Measurements from ENCODE around the gene SEL1L3. TPM values are rescaled to one million over a fixed set of nuclear protein-coding genes. Genes with fewer than 3 reads are reported as not detected.

SEL1L3 gene
- total RNA-seq, 1 donor = 83.6 TPM

- DNase-seq (ENCODE audit: insufficient read length, low spot score, missing footprints) = no peak
- H3K79me2 ChIP-seq (ENCODE audit: insufficient read depth, low read length) = no peaks in the 10 kb centered on the region
- no peaks in the 10 kb centered on the region for H4K20me1 ChIP-seq (ENCODE audit: insufficient read depth, low read length)
- no peak overlapping the region for H3K4me3 ChIP-seq (ENCODE audit: insufficient read depth, low read length)
- no peak overlapping the region for H3K4me2 ChIP-seq (ENCODE audit: insufficient read depth, low read length)
- H3K36me3 ChIP-seq (ENCODE audit: insufficient read depth, low read length) = peaks cover 44% of the 10 kb centered on the region
- no peak overlapping the region for H3K27ac ChIP-seq (ENCODE audit: low read depth, low read length)
- H2AFZ ChIP-seq (ENCODE audit: low read length) = no peak overlapping the region
- H3K27me3 ChIP-seq (ENCODE audit: insufficient read depth, low read length) = no peaks in the 10 kb centered on the region
- TF ChIP-seq CTCF (IDR thresholded peaks at IDR 0.05; ENCODE audit: extremely low read depth, low read depth, low read length) = no peak
- no peaks in the 10 kb centered on the region for H3K9me3 ChIP-seq (ENCODE audit: low read depth, low read length)
- no peaks in the 10 kb centered on the region for H3K4me1 ChIP-seq (ENCODE audit: insufficient read depth, low read length)
Measured at GRCh38 chr4:25760048-25760447, 102.7 kb downstream of the SEL1L3 start.

- Histone ChIP-seq H3K4me1 (ENCODE audit: insufficient read depth, low read length) (no peaks in the 10 kb centered on the region), H3K4me3 (ENCODE audit: insufficient read depth, low read length) (no peak overlapping the region), H3K27me3 (ENCODE audit: insufficient read depth, low read length) (no peaks in the 10 kb centered on the region), H3K36me3 (ENCODE audit: insufficient read depth, low read length) (peaks cover 42% of the 10 kb centered on the region), H2AFZ (ENCODE audit: low read length) (no peak overlapping the region), H4K20me1 (ENCODE audit: insufficient read depth, low read length) (no peaks in the 10 kb centered on the region), H3K4me2 (ENCODE audit: insufficient read depth, low read length) (no peak overlapping the region), H3K79me2 (ENCODE audit: insufficient read depth, low read length) (no peaks in the 10 kb centered on the region), H3K27ac (ENCODE audit: low read depth, low read length) (no peak overlapping the region), H3K9me3 (ENCODE audit: low read depth, low read length) (no peaks in the 10 kb centered on the region)
- TF ChIP-seq CTCF (IDR thresholded peaks at IDR 0.05; ENCODE audit: extremely low read depth, low read depth, low read length) = no peak
- DNase-seq (ENCODE audit: insufficient read length, low spot score, missing footprints) = no peak
Measured at GRCh38 chr4:25759101-25759500, 103.7 kb downstream of the SEL1L3 start.

GRCh38 chr4:25757452-25757851 lies 105.3 kb downstream of the SEL1L3 start:
- H3K4me1 ChIP-seq (ENCODE audit: insufficient read depth, low read length) = no peaks in the 10 kb centered on the region
- H4K20me1 ChIP-seq (ENCODE audit: insufficient read depth, low read length) = no peaks in the 10 kb centered on the region
- TF ChIP-seq CTCF (IDR thresholded peaks at IDR 0.05; ENCODE audit: extremely low read depth, low read depth, low read length) = no peak
- no peak overlapping the region for H3K4me3 ChIP-seq (ENCODE audit: insufficient read depth, low read length)
- no peak overlapping the region for H3K4me2 ChIP-seq (ENCODE audit: insufficient read depth, low read length)
- H3K36me3 ChIP-seq (ENCODE audit: insufficient read depth, low read length) = peaks cover 38% of the 10 kb centered on the region
- H3K27me3 ChIP-seq (ENCODE audit: insufficient read depth, low read length) = no peaks in the 10 kb centered on the region
- H3K79me2 ChIP-seq (ENCODE audit: insufficient read depth, low read length) = no peaks in the 10 kb centered on the region
- no peak overlapping the region for H2AFZ ChIP-seq (ENCODE audit: low read length)
- H3K27ac ChIP-seq (ENCODE audit: low read depth, low read length) = no peak overlapping the region
- no peaks in the 10 kb centered on the region for H3K9me3 ChIP-seq (ENCODE audit: low read depth, low read length)
- DNase-seq (ENCODE audit: insufficient read length, low spot score, missing footprints) = no peak

- no peak for TF ChIP-seq CTCF (IDR thresholded peaks at IDR 0.05; ENCODE audit: extremely low read depth, low read depth, low read length)
- Histone ChIP-seq H3K27ac (ENCODE audit: low read depth, low read length) (no peak overlapping the region), H4K20me1 (ENCODE audit: insufficient read depth, low read length) (no peaks in the 10 kb centered on the region), H3K36me3 (ENCODE audit: insufficient read depth, low read length) (peaks cover 34% of the 10 kb centered on the region), H3K4me2 (ENCODE audit: insufficient read depth, low read length) (no peak overlapping the region), H3K4me1 (ENCODE audit: insufficient read depth, low read length) (no peaks in the 10 kb centered on the region), H3K4me3 (ENCODE audit: insufficient read depth, low read length) (no peak overlapping the region), H3K79me2 (ENCODE audit: insufficient read depth, low read length) (no peaks in the 10 kb centered on the region), H2AFZ (ENCODE audit: low read length) (no peak overlapping the region), H3K9me3 (ENCODE audit: low read depth, low read length) (no peaks in the 10 kb centered on the region), H3K27me3 (ENCODE audit: insufficient read depth, low read length) (no peaks in the 10 kb centered on the region)
- DNase-seq (ENCODE audit: insufficient read length, low spot score, missing footprints) = no peak
Measured at GRCh38 chr4:25756503-25756902, 106.3 kb downstream of the SEL1L3 start.

All from osteoblast (primary cell).